Hepatocyte (in vitro differentiated cells): Measurements from ENCODE around the gene RPIA. TPM values are rescaled to one million over a fixed set of nuclear protein-coding genes. Genes with fewer than 3 reads are reported as not detected.

Source experiments
- DNase-seq: peaks from one replicate; pipeline ENCODE4 v3.0.0-alpha.2; 2016; ENCODE audit warnings: low spot score
- H2AFZ ChIP-seq: fragments of 200-600 bp; sonication (generic); 2 replicates; pipeline ENCODE4 v1.6.0; 2016; ENCODE audit warnings: antibody characterized with exemption, mild to moderate bottlenecking
- H3K27ac ChIP-seq: fragments of 200-600 bp; sonication (generic); 2 replicates; pipeline ENCODE4 v1.5.1; 2016; ENCODE audit warnings: mild to moderate bottlenecking
- H3K27me3 ChIP-seq: fragments of 200-600 bp; sonication (generic); 2 replicates; pipeline ENCODE4 v1.6.1; 2016
- H3K36me3 ChIP-seq: fragments of 200-600 bp; sonication (generic); replicated peaks from 2 replicates; pipeline ENCODE4 v1.5.1; 2016; ENCODE audit warnings: low read depth; ENCODE audit not compliant: insufficient read depth
- H3K4me1 ChIP-seq: fragments of 200-600 bp; sonication (generic); 2 replicates; pipeline ENCODE4 v1.5.1; 2016; ENCODE audit warnings: mild to moderate bottlenecking, moderate library complexity; ENCODE audit not compliant: insufficient read depth
- H3K4me2 ChIP-seq: fragments of 200-600 bp; sonication (generic); 2 replicates; pipeline ENCODE4 v1.6.0; 2016
- H3K4me3 ChIP-seq: fragments of 200-600 bp; sonication (generic); 2 replicates; pipeline ENCODE4 v1.5.1; 2016; ENCODE audit warnings: mild to moderate bottlenecking
- H3K79me2 ChIP-seq: fragments of 200-600 bp; sonication (generic); 2 replicates; pipeline ENCODE4 v1.6.0; 2017; ENCODE audit warnings: mild to moderate bottlenecking
- H3K9me2 ChIP-seq: fragments of 200-600 bp; sonication (generic); replicated peaks from 2 replicates; pipeline ENCODE4 v1.6.0; 2017; ENCODE audit warnings: mild to moderate bottlenecking; ENCODE audit not compliant: insufficient read depth
- H3K9me3 ChIP-seq: fragments of 200-600 bp; sonication (generic); 2 replicates; pipeline ENCODE4 v1.5.1; 2016; ENCODE audit warnings: low read depth, mild to moderate bottlenecking
- H4K20me1 ChIP-seq: fragments of 200-600 bp; sonication (generic); 2 replicates; pipeline ENCODE4 v1.6.0; 2016; ENCODE audit warnings: mild to moderate bottlenecking; ENCODE audit not compliant: insufficient read depth, poor library complexity, severe bottlenecking
- EZH2 ChIP-seq: fragments of 200-600 bp; sonication (generic); IDR thresholded peaks from 2 replicates; pipeline ENCODE4 v1.6.1; 2016; ENCODE audit warnings: antibody characterized with exemption, mild to moderate bottlenecking, borderline replicate concordance
- EZH2phosphoT487 ChIP-seq: fragments of 200-600 bp; sonication (generic); IDR thresholded peaks from one replicate; pipeline ENCODE4 v1.6.1; 2018; ENCODE audit warnings: antibody characterized with exemption, mild to moderate bottlenecking, low read depth, moderate library complexity; ENCODE audit not compliant: unreplicated experiment, severe bottlenecking
- WGBS: methylation state at CpG from one replicate; pipeline ENCODE4 v1.1.6; 2016; ENCODE audit warnings: low lambda C conversion rate; ENCODE audit errors: missing lambda C conversion rate; 5-methylcytosine and 5-hydroxymethylcytosine counted together
- polyA plus RNA-seq: library from polyadenylated mRNA; unstranded; fragments of >200 nt; fragmentation: Nextera tagmentation; extraction: Ambion mirVana; gene quantifications from 2 replicates; pipeline ENCODE4 v1.2.1, GENCODE V29; 2016
- total RNA-seq: library from RNA; depleted of rRNA; stranded (reverse); fragments of >200 nt; gene quantifications from 2 replicates; pipeline ENCODE4 v1.2.3, GENCODE V29; 2014
- TF ChIP-seq, protein P1 (sequence below): fragments of 200-600 bp; sonication (generic); IDR thresholded peaks from 2 replicates; pipeline ENCODE4 v1.5.1; 2016; ENCODE audit warnings: antibody characterized with exemption, mild to moderate bottlenecking; ENCODE audit not compliant: poor library complexity

The RPIA gene
- total and polyA plus RNA-seq, 2 experiments from 2014 or later, result 7.0 to 17.6 TPM

DNA sequence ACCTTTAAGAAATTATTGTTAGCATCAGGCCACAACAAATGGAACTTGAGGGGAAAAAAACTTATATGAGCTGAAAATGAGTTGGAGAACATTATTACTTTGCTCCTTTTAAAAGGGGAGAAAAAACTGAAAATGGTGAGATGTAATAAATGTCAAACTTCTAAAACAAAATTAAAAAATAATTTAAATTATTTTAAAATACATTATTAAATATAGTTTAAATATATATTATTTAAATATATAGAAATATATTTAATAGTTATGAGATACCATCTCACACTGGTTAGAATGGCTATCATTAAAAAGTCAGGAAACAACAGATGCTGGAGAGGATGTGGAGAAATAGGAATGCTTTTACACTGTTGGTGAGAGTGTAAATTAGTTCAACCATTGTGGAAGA lies 28.9 kb downstream of the RPIA start:
- H3K27me3 ChIP-seq, result no peaks in the 10 kb centered on the region
- no peaks in the 10 kb centered on the region for H4K20me1 ChIP-seq
- TF ChIP-seq EZH2 (no peak), EZH2phosphoT487 (no peak)
- TF ChIP-seq, protein P1, sequence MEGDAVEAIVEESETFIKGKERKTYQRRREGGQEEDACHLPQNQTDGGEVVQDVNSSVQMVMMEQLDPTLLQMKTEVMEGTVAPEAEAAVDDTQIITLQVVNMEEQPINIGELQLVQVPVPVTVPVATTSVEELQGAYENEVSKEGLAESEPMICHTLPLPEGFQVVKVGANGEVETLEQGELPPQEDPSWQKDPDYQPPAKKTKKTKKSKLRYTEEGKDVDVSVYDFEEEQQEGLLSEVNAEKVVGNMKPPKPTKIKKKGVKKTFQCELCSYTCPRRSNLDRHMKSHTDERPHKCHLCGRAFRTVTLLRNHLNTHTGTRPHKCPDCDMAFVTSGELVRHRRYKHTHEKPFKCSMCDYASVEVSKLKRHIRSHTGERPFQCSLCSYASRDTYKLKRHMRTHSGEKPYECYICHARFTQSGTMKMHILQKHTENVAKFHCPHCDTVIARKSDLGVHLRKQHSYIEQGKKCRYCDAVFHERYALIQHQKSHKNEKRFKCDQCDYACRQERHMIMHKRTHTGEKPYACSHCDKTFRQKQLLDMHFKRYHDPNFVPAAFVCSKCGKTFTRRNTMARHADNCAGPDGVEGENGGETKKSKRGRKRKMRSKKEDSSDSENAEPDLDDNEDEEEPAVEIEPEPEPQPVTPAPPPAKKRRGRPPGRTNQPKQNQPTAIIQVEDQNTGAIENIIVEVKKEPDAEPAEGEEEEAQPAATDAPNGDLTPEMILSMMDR, result no peak
- no peak overlapping the region for H3K4me3 ChIP-seq
- no peak overlapping the region for H3K27ac ChIP-seq
- no peaks in the 10 kb centered on the region for H3K9me2 ChIP-seq
- H3K4me1 ChIP-seq, result no peaks in the 10 kb centered on the region
- no peak overlapping the region for H3K4me2 ChIP-seq
- DNase-seq, result no peak
- H2AFZ ChIP-seq, result no peak overlapping the region
- H3K79me2 ChIP-seq, result peaks cover 9% of the 10 kb centered on the region
- H3K9me3 ChIP-seq, result no peaks in the 10 kb centered on the region
- no peaks in the 10 kb centered on the region for H3K36me3 ChIP-seq

DNA sequence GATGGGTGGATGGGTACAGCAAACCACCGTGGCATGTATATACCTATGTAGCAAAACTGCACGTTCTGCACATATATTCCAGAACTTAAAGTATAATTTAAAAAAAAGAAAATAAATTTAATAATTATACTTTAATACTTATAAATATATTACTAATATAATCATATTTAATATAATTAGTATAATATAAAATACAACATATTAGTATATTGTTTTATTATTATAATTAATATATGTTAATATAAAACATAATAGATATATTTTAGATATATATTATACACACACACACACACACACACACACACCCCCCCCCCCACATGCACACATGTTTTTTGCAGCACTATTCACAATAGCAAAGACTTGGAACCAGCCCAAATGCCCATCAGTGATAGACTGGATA lies 29.8 kb downstream of the RPIA start:
- no peak overlapping the region for H3K4me3 ChIP-seq
- H3K4me2 ChIP-seq, result no peak overlapping the region
- no peak for TF ChIP-seq EZH2
- TF ChIP-seq, protein P1, result no peak
- TF ChIP-seq EZH2phosphoT487, result no peak
- H3K27ac ChIP-seq, result no peak overlapping the region
- no peaks in the 10 kb centered on the region for H3K36me3 ChIP-seq
- H3K9me2 ChIP-seq, result no peaks in the 10 kb centered on the region
- no peaks in the 10 kb centered on the region for H4K20me1 ChIP-seq
- H3K9me3 ChIP-seq, result no peaks in the 10 kb centered on the region
- H3K27me3 ChIP-seq, result no peaks in the 10 kb centered on the region
- 100% methylated on average over 2 of the region's 2 CpGs for WGBS
- H2AFZ ChIP-seq, result no peak overlapping the region
- H3K79me2 ChIP-seq, result peaks cover 16% of the 10 kb centered on the region
- H3K4me1 ChIP-seq, result no peaks in the 10 kb centered on the region
- DNase-seq, result no peak

DNA sequence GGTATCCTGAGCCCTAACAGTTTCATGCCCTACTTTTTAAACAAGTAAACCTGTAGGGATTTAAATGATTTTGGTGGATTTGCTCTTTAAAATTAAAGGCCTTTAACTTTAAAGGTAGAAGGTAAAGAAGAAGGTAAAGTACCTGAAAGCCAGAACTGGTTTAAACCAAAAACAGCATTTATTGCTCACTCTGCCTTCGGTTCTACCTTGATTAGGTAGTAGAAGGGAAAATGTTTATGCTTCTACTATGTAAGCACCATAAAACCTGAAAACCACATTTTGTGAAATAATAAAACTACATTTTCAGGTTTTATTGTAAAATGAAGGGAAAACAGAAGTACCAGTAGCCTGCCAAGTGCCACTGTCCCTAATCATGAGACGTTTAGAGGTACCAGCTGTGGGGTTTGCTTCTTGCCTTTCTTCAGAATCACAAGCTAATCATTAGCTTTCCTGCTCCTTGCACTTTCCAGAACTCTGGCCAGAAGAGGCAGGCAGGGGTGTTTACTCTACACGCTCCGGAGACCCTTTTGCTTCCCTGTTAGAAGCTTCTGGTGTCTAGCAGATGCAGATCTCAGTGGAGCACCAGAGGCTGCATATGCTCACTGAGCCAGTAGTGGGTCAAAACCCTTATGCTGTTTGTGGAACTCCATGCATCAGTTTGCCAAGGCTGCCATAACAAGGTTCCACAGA lies 33.3 kb downstream of the RPIA start:
- WGBS, result 62% methylated on average over 4 of the region's 4 CpGs
- Histone ChIP-seq H3K27ac (no peak overlapping the region), H3K36me3 (no peaks in the 10 kb centered on the region), H4K20me1 (no peaks in the 10 kb centered on the region), H3K9me2 (no peaks in the 10 kb centered on the region), H3K4me2 (peak overlapping the region; percentile 56), H3K4me3 (no peak overlapping the region), H3K79me2 (peaks cover 16% of the 10 kb centered on the region), H3K9me3 (no peaks in the 10 kb centered on the region), H3K27me3 (no peaks in the 10 kb centered on the region), H2AFZ (no peak overlapping the region), H3K4me1 (no peaks in the 10 kb centered on the region)
- DNase-seq, result peak; percentile 34
- TF ChIP-seq, protein P1, result no peak
- TF ChIP-seq EZH2, result no peak
- TF ChIP-seq EZH2phosphoT487, result no peak

DNA sequence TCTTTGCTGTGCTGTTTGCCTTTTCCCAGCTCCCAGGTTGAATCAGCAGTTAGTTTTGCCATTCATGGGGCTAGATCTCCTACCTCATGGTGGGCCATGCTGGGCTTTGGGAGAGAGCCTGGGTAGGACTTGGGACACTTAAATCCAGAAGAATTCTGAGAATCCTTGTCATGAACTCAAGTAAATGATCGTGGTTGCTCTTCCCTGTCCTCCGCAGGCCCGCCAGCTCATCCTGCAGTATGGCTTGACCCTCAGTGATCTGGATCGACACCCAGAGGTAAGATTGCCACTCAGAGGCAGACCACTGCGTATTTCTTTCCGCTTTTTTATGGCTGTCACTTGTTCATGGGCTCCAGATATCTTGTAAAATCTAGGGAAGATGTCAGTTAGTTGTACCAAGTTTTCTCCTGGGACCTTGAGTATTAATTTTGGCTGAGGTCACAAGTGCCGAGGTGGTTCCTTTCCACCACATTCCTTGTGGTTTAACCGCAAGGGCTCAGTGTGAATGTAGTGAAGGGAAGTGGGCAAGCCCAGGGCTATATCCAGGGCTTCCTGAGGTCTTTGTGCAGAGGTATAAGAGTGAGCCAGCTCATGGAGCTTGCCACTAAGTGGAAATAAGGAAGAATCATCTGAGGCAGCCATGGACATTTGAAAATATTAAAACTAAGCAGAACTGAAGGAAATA lies 37.7 kb downstream of the RPIA start:
- H3K4me2 ChIP-seq, result no peak overlapping the region
- H2AFZ ChIP-seq, result no peak overlapping the region
- H3K27ac ChIP-seq, result no peak overlapping the region
- H3K36me3 ChIP-seq, result no peaks in the 10 kb centered on the region
- no peaks in the 10 kb centered on the region for H4K20me1 ChIP-seq
- no peaks in the 10 kb centered on the region for H3K4me1 ChIP-seq
- 95% methylated on average over 8 of the region's 8 CpGs for WGBS
- H3K27me3 ChIP-seq, result no peaks in the 10 kb centered on the region
- TF ChIP-seq, protein P1, result no peak
- no peak for TF ChIP-seq EZH2
- TF ChIP-seq EZH2phosphoT487, result no peak
- no peaks in the 10 kb centered on the region for H3K9me3 ChIP-seq
- no peak for DNase-seq
- peaks cover 16% of the 10 kb centered on the region for H3K79me2 ChIP-seq
- no peak overlapping the region for H3K4me3 ChIP-seq
- no peaks in the 10 kb centered on the region for H3K9me2 ChIP-seq
